PC-3 (cell line): Measurements from ENCODE around the gene AGPS. TPM values are rescaled to one million over a fixed set of nuclear protein-coding genes. Genes with fewer than 3 reads are reported as not detected.

Experiments used
- ATAC-seq: fragments of 200-7000 bp; cut with Tn5 transposase; 2 replicates; pipeline ENCODE4 v1.9.1; 2020; ENCODE audit warnings: mild to moderate bottlenecking, moderate library complexity
- Bru-seq: library from RNA; stranded (reverse); fragments of 400-500 nt; gene quantifications from one replicate; lab custom pipeline; 2021; lab: Mats Ljungman, UMichigan
- BruChase-seq, 2 experiments: library from RNA; stranded (reverse); fragments of 400-500 nt; gene quantifications; one replicate each; lab custom pipeline; 2021; lab: Mats Ljungman, UMichigan
- BruUV-seq: library from RNA; stranded (reverse); fragments of 400-500 nt; replicated peaks from 2 replicates; lab custom pipeline; 2021; lab: Mats Ljungman, UMichigan
- CTCF ChIA-PET: fragments of 300-600 bp; sonication (Branson Sonifier 250); formaldehyde crosslinking; loops from one replicate; lab custom pipeline; 2022; ENCODE audit warnings: antibody characterized with exemption; lab: Charles Lee
- POLR2A ChIA-PET: fragments of 300-600 bp; sonication (Branson Sonifier 250); formaldehyde crosslinking; loops from one replicate; lab custom pipeline; 2022; ENCODE audit warnings: antibody characterized with exemption; ENCODE audit not compliant: unreplicated experiment; lab: Charles Lee
- DNase-seq: peaks from one replicate; pipeline ENCODE4 v3.0.0-alpha.2; 2015
- H2AFZ ChIP-seq: fragments of 300-600 bp; sonication (generic); 2 replicates; pipeline ENCODE4 v1.6.0; 2016; ENCODE audit warnings: antibody characterized with exemption, low read length
- H3F3A ChIP-seq: fragments of 300-600 bp; sonication (generic); one replicate; pipeline ENCODE4 v1.6.0; 2017; ENCODE audit warnings: antibody characterized with exemption, low read length, control low read depth, mild to moderate bottlenecking; ENCODE audit not compliant: unreplicated experiment
- H3K27ac ChIP-seq: fragments of 300-600 bp; sonication (generic); 2 replicates; pipeline ENCODE4 v1.5.1; 2016; ENCODE audit warnings: mild to moderate bottlenecking, low read length
- H3K27me3 ChIP-seq: fragments of 300-600 bp; sonication (generic); 2 replicates; pipeline ENCODE4 v1.6.1; 2016; ENCODE audit warnings: low read length, mixed read lengths
- H3K36me3 ChIP-seq: fragments of 300-600 bp; sonication (generic); 2 replicates; pipeline ENCODE4 v1.6.1; 2016; ENCODE audit warnings: low read depth, mixed run types, low read length, mixed read lengths
- H3K4me1 ChIP-seq: fragments of 300-600 bp; sonication (generic); 2 replicates; pipeline ENCODE4 v1.5.1; 2016; ENCODE audit warnings: low read length; ENCODE audit not compliant: insufficient read depth
- H3K4me2 ChIP-seq: fragments of 300-600 bp; sonication (generic); 2 replicates; pipeline ENCODE4 v1.6.0; 2016; ENCODE audit warnings: low read length
- H3K4me3 ChIP-seq: fragments of 300-600 bp; sonication (generic); 2 replicates; pipeline ENCODE4 v1.5.1; 2016; ENCODE audit warnings: mild to moderate bottlenecking, low read length, mixed read lengths
- H3K79me2 ChIP-seq: fragments of 300-600 bp; sonication (generic); 2 replicates; pipeline ENCODE4 v1.6.1; 2017; ENCODE audit warnings: low read length, mixed read lengths
- H3K9ac ChIP-seq: fragments of 300-600 bp; sonication (generic); 2 replicates; pipeline ENCODE4 v1.6.0; 2016; ENCODE audit warnings: mild to moderate bottlenecking, low read length
- H3K9me2 ChIP-seq: fragments of 300-600 bp; sonication (generic); replicated peaks from 2 replicates; pipeline ENCODE4 v1.6.1; 2016; ENCODE audit warnings: mixed run types, low read length, mixed read lengths
- H3K9me3 ChIP-seq: fragments of 300-600 bp; sonication (generic); 2 replicates; pipeline ENCODE4 v1.6.1; 2016; ENCODE audit warnings: low read length, mixed read lengths
- H4K20me1 ChIP-seq: fragments of 300-600 bp; sonication (generic); 2 replicates; pipeline ENCODE4 v1.6.1; 2016; ENCODE audit warnings: low read length, mixed read lengths
- CTCF ChIP-seq: fragments of 300-600 bp; sonication (generic); conservative IDR thresholded peaks from 2 replicates; pipeline ENCODE4 v1.5.1; 2017; ENCODE audit warnings: antibody characterized with exemption, low read depth, mild to moderate bottlenecking, low read length
- EZH2 ChIP-seq: fragments of 300-600 bp; sonication (generic); IDR thresholded peaks from one replicate; pipeline ENCODE4 v1.6.1; 2017; ENCODE audit warnings: antibody characterized with exemption, mild to moderate bottlenecking, low read length; ENCODE audit not compliant: unreplicated experiment
- EZH2phosphoT487 ChIP-seq: fragments of 300-600 bp; sonication (generic); IDR thresholded peaks from 2 replicates; pipeline ENCODE4 v1.6.1; 2018; ENCODE audit warnings: mild to moderate bottlenecking, antibody characterized with exemption, low read length, borderline replicate concordance
- intact Hi-C: fragments of 100-400 bp; cut with micrococcal nuclease; formaldehyde crosslinking; loops from 2 replicates; pipeline ENCODE4 v1.9.0; 2023
- long read RNA-seq: library from polyadenylated mRNA; unstranded; transcript quantifications from one replicate; pipeline ENCODE4 v2.0.0, GENCODE V29; 2021; ENCODE audit not compliant: unreplicated experiment
- total RNA-seq: library from RNA; depleted of rRNA; stranded (reverse); fragments of >200 nt; gene quantifications from 2 replicates; pipeline ENCODE4 v1.2.3, GENCODE V29; 2014; rRNA removed

Gene AGPS
- total RNA-seq, result 147 and 229 TPM in 2 replicates
- percentile 87 among the genes with signal in this experiment for Bru-seq, nascent RNA
- percentile 73 among the genes with signal in this experiment for BruChase-seq, experiment 1, labeled RNA remaining after a 6-hour chase
- BruChase-seq, experiment 2, labeled RNA remaining after a 2-hour chase, result percentile 83 among the genes with signal in this experiment
- long read RNA-seq, full-length matches to known transcripts, result 90 of 129 reads
- long read RNA-seq, partial matches to known transcripts, result 20 of 129 reads
- long read RNA-seq, other reads (novel, unspliced or antisense), result 19 of 129 reads

DNA sequence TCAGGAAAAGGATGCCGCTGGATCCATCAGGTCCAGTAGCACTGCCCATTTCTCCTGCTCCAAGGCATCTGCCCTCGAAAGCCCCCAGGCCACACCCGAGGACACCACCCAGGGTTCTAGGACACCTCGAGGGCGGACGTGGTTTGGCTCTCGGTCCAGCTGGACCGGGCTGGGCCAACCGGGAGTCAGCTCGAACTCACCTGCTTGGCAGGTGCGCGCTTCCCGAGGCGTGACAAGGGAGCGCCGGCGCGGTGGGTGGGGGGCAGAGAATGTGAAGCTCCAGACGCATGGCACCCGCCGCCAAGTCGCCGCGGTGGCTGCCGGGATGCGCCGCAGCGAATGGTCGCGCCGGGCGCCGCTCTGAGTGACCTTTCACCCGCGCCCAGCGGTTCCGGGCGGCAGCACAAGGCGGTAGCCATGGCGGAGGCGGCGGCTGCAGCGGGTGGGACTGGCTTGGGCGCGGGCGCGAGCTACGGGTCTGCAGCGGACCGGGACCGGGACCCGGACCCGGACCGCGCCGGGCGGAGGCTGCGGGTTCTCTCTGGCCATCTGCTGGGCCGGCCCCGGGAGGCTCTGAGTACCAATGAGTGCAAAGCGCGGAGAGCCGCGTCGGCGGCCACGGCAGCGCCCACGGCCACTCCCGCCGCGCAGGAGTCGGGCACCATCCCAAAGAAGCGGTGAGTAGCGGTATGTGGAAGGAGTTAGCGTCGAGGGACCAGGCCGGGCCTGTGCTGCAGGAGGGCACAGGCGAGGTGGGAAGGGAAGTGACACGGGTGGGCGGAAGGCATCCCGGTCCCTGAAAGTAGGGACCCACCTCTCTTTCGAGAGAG, at the start of gene AGPS:
Gene AGPS, plus strand, starts transcription at position 401 of the 830 bp plus-strand sequence. Its CDS starts 17 bp downstream, at position 418.
- Histone ChIP-seq H3K27ac (peak within 1 kb of the TSS; percentile 66), H3K4me3 (peak within 1 kb of the TSS; percentile 89), H3K36me3 (no peaks in the 10 kb centered on the region), H3K9me2 (no peaks in the 10 kb centered on the region), H4K20me1 (peaks cover 13% of the 10 kb centered on the region), H3K9ac (peak within 1 kb of the TSS; percentile 91), H3K9me3 (no peaks in the 10 kb centered on the region), H3F3A (peaks cover 3% of the 10 kb centered on the region), H2AFZ (peak within 1 kb of the TSS; percentile 89), H3K79me2 (peaks cover 49% of the 10 kb centered on the region), H3K27me3 (no peaks in the 10 kb centered on the region), H3K4me2 (peak within 1 kb of the TSS; percentile 88), H3K4me1 (peaks cover 47% of the 10 kb centered on the region)
- ATAC-seq (peak; percentile 55), DNase-seq (peak; percentile 77)
- BruUV-seq, result no TSS peak
- CTCF ChIA-PET, result interaction anchor here (0.6 to 0.7 kb wide), 3 partner anchors 59 to 117 kb away, joined by 3 to 10 read pairs (median 9); no protein-coding TSS in a partner anchor
- TF ChIP-seq EZH2, result no peak
- POLR2A ChIA-PET, result interaction anchor here (0.7 kb wide), 1 partner anchor 124 kb away, joined by 4 read pairs; no protein-coding TSS in a partner anchor
- intact Hi-C loops, result loop anchor here (2.0 kb wide), 2 partner anchors 24 to 130 kb away; no protein-coding TSS in a partner anchor

DNA sequence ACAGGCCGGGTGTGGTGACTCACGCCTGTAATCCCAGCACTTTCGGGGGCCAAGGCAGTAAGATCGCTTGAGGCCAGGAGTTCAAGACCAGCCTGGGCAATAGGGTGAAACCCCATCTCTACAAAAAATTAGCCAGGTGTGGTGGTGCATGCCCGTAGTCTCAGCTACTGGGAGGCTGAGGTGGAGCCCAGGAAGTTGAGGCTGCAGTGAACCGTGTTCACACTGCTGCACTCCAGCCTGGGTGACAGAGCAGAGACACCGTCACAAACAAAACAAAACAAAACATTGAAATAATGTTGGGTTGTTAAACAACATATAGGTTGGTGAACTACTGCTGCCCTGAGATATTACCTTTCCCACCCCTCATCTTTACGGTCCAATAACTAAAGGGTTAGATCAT, 48.8 kb upstream of the AGPS start:
- H4K20me1 ChIP-seq, result no peaks in the 10 kb centered on the region
- intact Hi-C loops, result no loop called here
- H3K4me3 ChIP-seq, result no peak overlapping the region
- H2AFZ ChIP-seq, result no peak overlapping the region
- no peak overlapping the region for H3K9ac ChIP-seq
- ATAC-seq, result no peak
- ChIA-PET CTCF (no interaction called here), POLR2A (no interaction called here)
- no peaks in the 10 kb centered on the region for H3F3A ChIP-seq
- no peak overlapping the region for H3K4me2 ChIP-seq
- no peaks in the 10 kb centered on the region for H3K27me3 ChIP-seq
- BruUV-seq, result no TSS peak
- TF ChIP-seq CTCF, result no peak
- TF ChIP-seq EZH2, result no peak
- TF ChIP-seq EZH2phosphoT487, result no peak
- H3K36me3 ChIP-seq, result no peaks in the 10 kb centered on the region
- no peaks in the 10 kb centered on the region for H3K79me2 ChIP-seq
- no peak overlapping the region for H3K27ac ChIP-seq
- no peak for DNase-seq
- peaks cover 4% of the 10 kb centered on the region for H3K4me1 ChIP-seq
- no peaks in the 10 kb centered on the region for H3K9me3 ChIP-seq
- H3K9me2 ChIP-seq, result no peaks in the 10 kb centered on the region

DNA sequence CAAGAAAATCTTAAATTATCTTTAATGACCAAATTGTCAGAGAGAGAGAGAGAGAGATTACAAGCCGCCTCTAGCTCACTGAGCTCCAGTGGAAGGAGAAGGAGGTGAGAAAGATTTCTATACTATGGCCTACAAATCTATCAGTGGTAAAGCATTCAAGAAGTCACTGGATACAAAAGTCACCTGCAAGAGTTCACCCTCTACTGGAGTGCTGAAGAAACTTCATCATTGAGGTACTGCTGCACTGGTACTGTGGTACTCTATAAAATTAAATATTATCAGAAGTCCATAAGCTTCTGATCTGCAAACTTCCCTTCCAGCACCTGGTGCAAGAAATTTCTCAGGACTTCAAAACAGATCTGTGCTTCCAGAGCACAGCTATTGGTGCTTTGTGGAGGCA, 48.3 kb upstream of the AGPS start:
- H3K79me2 ChIP-seq, result no peaks in the 10 kb centered on the region
- no peaks in the 10 kb centered on the region for H3K27me3 ChIP-seq
- ChIA-PET CTCF (no interaction called here), POLR2A (no interaction called here)
- H3K9me3 ChIP-seq, result no peaks in the 10 kb centered on the region
- no peak for TF ChIP-seq EZH2
- peak; percentile 35; the same call in 1 of the 2 replicates for TF ChIP-seq CTCF
- H3K9ac ChIP-seq, result no peak overlapping the region
- H3K4me2 ChIP-seq, result no peak overlapping the region
- no peaks in the 10 kb centered on the region for H3K36me3 ChIP-seq
- H3K27ac ChIP-seq, result no peak overlapping the region
- ATAC-seq (peak; percentile 58; the same call in 1 of the 2 replicates), DNase-seq (peak; percentile 23)
- H4K20me1 ChIP-seq, result no peaks in the 10 kb centered on the region
- BruUV-seq, result no TSS peak
- no peak overlapping the region for H2AFZ ChIP-seq
- H3F3A ChIP-seq, result no peaks in the 10 kb centered on the region
- intact Hi-C loops, result no loop called here
- H3K9me2 ChIP-seq, result no peaks in the 10 kb centered on the region
- H3K4me3 ChIP-seq, result no peak overlapping the region
- no peaks in the 10 kb centered on the region for H3K4me1 ChIP-seq
